Keratinocyte (primary cell): ENCODE measurements around the gene HS3ST3B1.

Experiments used
- CTCF ChIP-seq, 3 experiments: IDR thresholded peaks in 1 of 3; conservative IDR thresholded peaks in 1 of 3; optimal IDR thresholded peaks in 1 of 3; 2 replicates in 2 of 3; 3 replicates in 1 of 3; pipeline versions ENCODE3 to v1.5.1; 2011; ENCODE audit warnings: low read length in 3 of 3, mild to moderate bottlenecking in 3 of 3, moderate library complexity in 2 of 3, control low read depth in 1 of 3, inconsistent platforms in 1 of 3; ENCODE audit not compliant: insufficient read depth in 2 of 3; ENCODE audit errors: extremely low read depth in 1 of 3
- EZH2 ChIP-seq: IDR thresholded peaks from one replicate; pipeline ENCODE4 v1.6.1; 2012; ENCODE audit warnings: inconsistent platforms, mild to moderate bottlenecking, low read length, moderate library complexity

GRCh38 chr17:14303343-14304221 lies 2.7 kb downstream of the HS3ST3B1 start:
- TF ChIP-seq CTCF (optimal IDR thresholded peaks at IDR 0.05 in 1 of 3, IDR thresholded peaks at IDR 0.05 in 1 of 3, conservative IDR thresholded peaks at IDR 0.05 in 1 of 3; ENCODE audit: extremely low read depth in 1 of 3, insufficient read depth in 2 of 3, low read length in 3 of 3): no peak
- TF ChIP-seq EZH2: no peak
